NB4 (cell line): Measurements from ENCODE around the gene PCGF3.

ENCODE experiments used
- CTCF ChIP-seq: IDR thresholded peaks from one replicate; pipeline ENCODE4 v1.5.1; 2012; ENCODE audit warnings: low read depth, low read length
- POLR2A ChIP-seq: IDR thresholded peaks from 2 replicates; pipeline ENCODE4 v1.6.1; 2011; ENCODE audit warnings: mild to moderate bottlenecking; ENCODE audit not compliant: insufficient read length; ENCODE audit errors: extremely low read depth

DNA sequence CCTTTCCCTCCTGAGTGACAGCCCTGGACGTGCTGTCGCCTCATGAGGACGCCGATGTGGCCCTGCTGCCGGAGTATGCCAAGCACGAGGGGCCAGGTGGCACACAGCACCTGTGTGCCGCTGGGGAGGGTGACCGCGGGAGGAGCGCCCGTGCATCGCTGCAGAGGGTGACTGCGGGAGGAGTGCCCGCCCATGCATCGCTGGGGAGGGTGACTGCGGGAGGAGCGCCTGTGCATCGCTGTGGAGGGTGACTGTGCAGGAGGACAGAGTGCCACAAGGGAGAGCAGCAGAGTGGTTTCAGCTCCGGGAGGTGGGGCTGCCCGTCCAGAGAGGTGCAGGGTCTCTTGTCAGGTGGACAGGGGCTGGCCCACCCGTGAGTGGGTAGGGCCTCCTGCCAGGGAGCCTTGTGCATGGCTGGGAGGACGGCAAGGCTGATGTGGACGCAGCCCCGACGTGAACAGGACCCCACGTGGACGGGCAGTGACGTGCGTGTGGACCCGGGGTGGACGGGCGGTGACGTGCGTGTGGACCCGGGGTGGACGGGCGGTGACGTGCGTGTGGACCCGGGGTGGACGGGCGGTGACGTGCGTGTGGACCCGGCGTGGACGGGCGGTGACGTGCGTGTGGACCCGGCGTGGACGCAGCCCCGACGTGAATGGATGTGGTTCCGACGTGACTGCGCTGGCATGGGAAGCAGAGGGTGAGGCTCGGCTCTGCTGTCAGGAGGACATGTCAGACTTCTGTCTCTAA lies 14.7 kb downstream of the PCGF3 start:
- no peak for TF ChIP-seq POLR2A
- TF ChIP-seq CTCF: no peak
